GM19467 (cell line): ENCODE results near the gene ZNF865.

Source experiments
- ATAC-seq: cut with Tn5 transposase; IDR thresholded peaks from one replicate; pipeline ENCODE4 v1.9.1; 2021; ENCODE audit warnings: mild to moderate bottlenecking, moderate library complexity; ENCODE audit not compliant: unreplicated experiment

Gene ZNF865

GRCh38 chr19:55603581-55604292 is 1.7 kb upstream of the ZNF865 start:
- no peak for ATAC-seq

- peak; percentile 69 for ATAC-seq
These were observed 225 bp upstream of the ZNF865 start for GRCh38 chr19:55605207-55605636.

GRCh38 chr19:55606471-55606787 is 982 bp downstream of the ZNF865 start:
- ATAC-seq = no peak

- ATAC-seq = no peak
These were observed 1.4 kb downstream of the ZNF865 start for GRCh38 chr19:55606817-55607216.

GRCh38 chr19:55609326-55609725 is 3.9 kb downstream of the ZNF865 start:
- no peak for ATAC-seq

- no peak for ATAC-seq
These were observed 6.0 kb downstream of the ZNF865 start for GRCh38 chr19:55611300-55611982.

GRCh38 chr19:55611983-55612645 is 6.7 kb downstream of the ZNF865 start:
- no peak for ATAC-seq

- no peak for ATAC-seq
These were observed 7.9 kb downstream of the ZNF865 start for GRCh38 chr19:55613396-55613795.

GRCh38 chr19:55613930-55614710 is 8.7 kb downstream of the ZNF865 start:
- no peak for ATAC-seq

- ATAC-seq = no peak
These were observed 9.5 kb downstream of the ZNF865 start for GRCh38 chr19:55614711-55615542.

GRCh38 chr19:55615543-55616394 is 10.3 kb downstream of the ZNF865 start:
- ATAC-seq = no peak

GRCh38 chr19:55616395-55616875 is 11.0 kb downstream of the ZNF865 start:
- ATAC-seq = no peak

GRCh38 chr19:55617426-55617825 is 12.0 kb downstream of the ZNF865 start:
- no peak for ATAC-seq

GRCh38 chr19:55618426-55618825 is 13.0 kb downstream of the ZNF865 start:
- no peak for ATAC-seq

GRCh38 chr19:55619286-55619685 is 13.8 kb downstream of the ZNF865 start:
- no peak for ATAC-seq

- no peak for ATAC-seq
These were observed 15.2 kb downstream of the ZNF865 start for GRCh38 chr19:55620410-55621204.

GRCh38 chr19:55621205-55621672 is 15.8 kb downstream of the ZNF865 start:
- ATAC-seq = no peak

- ATAC-seq = no peak
These were observed 16.3 kb downstream of the ZNF865 start for GRCh38 chr19:55621673-55622231.
